Astrocyte (in vitro differentiated cells and primary cell): ENCODE measurements around the gene ABCC3.
"Not testable (repeated sequence)": the region's sequence is repeated elsewhere in the genome, so short reads cannot be mapped to it uniquely, and the experiment has no call there.

Experiments
- CTCF ChIP-seq: IDR thresholded peaks from 2 replicates; pipeline ENCODE4 v1.5.1; 2011; ENCODE audit warnings: low read depth, mild to moderate bottlenecking, inconsistent platforms, low read length, moderate library complexity; ENCODE audit not compliant: insufficient read depth
- EZH2 ChIP-seq: IDR thresholded peaks from 2 replicates; pipeline ENCODE4 v1.6.1; 2012; ENCODE audit warnings: mild to moderate bottlenecking, low read length, inconsistent platforms; ENCODE audit not compliant: insufficient read depth

GRCh38 chr17:50724622-50725021, 89.9 kb downstream of the ABCC3 start:
- TF ChIP-seq CTCF, EZH2: not testable (repeated sequence)
